ENCODE results near the gene PATZ1. TPM values are rescaled to one million over a fixed set of nuclear protein-coding genes. Genes with fewer than 3 reads are reported as not detected.
"Not testable (repeated sequence)": the region's sequence is repeated elsewhere in the genome, so short reads cannot be mapped to it uniquely, and the experiment has no call there.

Gene PATZ1
- total RNA-seq, 2 experiments from 2014 or later = 18.6 to 19.5 TPM

DNA sequence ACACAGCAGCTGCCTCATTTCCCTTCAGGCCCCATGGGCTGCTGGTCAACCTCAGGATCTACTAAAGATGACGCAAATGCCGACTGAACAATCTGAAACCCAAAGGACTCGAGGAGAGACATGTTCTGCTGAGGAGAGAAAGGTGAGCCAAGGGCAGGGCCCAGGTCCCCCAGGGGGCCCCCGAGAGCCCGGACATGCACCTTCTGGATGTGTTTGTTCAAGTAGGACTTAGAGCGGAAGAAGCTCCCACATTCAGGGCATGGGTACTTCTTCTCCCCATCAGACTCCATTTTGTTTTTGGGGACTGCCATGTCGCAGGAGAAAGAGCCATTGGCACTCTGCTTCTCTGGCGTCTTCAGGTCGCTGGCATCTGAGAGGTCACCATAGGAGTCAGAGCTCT, 19.3 kb downstream of the PATZ1 start:
- H3K9me3 Mint-ChIP-seq = no peaks in the 10 kb centered on the region
- peaks cover 18% of the 10 kb centered on the region for H3K4me1 Mint-ChIP-seq
- peaks cover 50% of the 10 kb centered on the region for H3K36me3 Mint-ChIP-seq (ENCODE audit: low read depth)
- ChIA-PET CTCF (interaction anchor here (5.6 kb wide), 1 partner anchor 13 kb away, joined by 26 read pairs; no protein-coding TSS in a partner anchor), POLR2A (interaction anchor here (1.4 to 2.0 kb wide), 2 partner anchors 18 to 36 kb away, joined by 3 to 4 read pairs; no protein-coding TSS in a partner anchor)
- no peak for DNase-seq
- no peak overlapping the region for H3K4me3 Mint-ChIP-seq
- no peak overlapping the region for H3K27ac Mint-ChIP-seq
- H3K27me3 Mint-ChIP-seq = no peaks in the 10 kb centered on the region

DNA sequence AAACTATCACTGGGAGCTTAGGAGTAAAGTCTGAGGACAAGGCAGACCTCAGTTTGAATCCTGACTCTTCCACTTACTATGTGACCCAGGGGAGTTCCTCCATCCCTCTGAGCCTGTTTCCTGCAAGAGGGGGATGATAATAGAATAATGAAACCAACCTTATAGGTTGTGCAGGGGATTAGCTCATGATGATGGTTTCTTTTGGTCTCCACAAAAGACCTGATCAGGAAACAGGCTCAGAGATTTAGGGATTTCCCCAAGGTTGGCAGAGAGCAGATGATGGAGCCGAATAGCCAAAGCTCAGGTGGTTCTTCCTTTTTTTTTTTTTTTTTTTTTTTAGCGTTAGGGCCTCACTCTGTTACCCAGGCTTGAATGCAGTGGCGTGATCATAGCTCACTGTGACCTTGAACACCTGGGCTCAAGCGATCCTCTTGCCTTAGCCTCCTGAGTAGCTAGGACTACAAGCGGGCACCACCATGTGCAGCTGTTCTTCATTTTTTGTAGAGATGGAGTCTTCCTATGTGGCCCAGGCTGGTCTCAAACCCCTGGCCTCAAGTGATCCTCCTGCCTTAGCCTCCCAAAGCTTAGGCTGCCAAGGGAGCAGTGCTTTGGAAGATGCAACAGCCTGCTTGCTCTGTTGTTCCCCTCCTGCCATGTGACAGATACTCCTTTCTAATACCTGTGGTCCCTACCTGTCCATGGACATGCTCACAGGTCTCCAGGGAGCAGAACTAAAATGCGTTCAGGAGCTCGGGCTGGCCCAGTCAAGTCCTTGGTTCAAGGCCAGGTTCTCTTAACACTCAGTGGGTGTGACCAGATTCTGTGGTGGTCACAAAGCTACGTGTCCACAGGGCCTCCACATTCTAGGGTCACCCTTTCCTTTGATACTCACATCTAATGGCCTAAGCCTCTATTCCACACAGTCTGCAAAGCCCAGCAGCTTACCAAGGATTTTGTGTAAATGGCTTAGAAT, 22.3 kb downstream of the PATZ1 start:
- Mint-ChIP-seq H3K36me3 (ENCODE audit: low read depth) (peaks cover 35% of the 10 kb centered on the region), H3K27ac (no peak overlapping the region), H3K4me1 (no peaks in the 10 kb centered on the region), H3K9me3 (no peaks in the 10 kb centered on the region), H3K4me3 (no peak overlapping the region), H3K27me3 (no peaks in the 10 kb centered on the region)
- no peak for DNase-seq
- ChIA-PET CTCF (interaction anchor here (0.7 to 5.6 kb wide), 4 partner anchors 10 to 1200 kb away, joined by 3 to 26 read pairs (median 4); no protein-coding TSS in a partner anchor), POLR2A (interaction anchor here (0.6 to 1.2 kb wide), 2 partner anchors 10 to 102 kb away, joined by 3 read pairs; no protein-coding TSS in a partner anchor)

DNA sequence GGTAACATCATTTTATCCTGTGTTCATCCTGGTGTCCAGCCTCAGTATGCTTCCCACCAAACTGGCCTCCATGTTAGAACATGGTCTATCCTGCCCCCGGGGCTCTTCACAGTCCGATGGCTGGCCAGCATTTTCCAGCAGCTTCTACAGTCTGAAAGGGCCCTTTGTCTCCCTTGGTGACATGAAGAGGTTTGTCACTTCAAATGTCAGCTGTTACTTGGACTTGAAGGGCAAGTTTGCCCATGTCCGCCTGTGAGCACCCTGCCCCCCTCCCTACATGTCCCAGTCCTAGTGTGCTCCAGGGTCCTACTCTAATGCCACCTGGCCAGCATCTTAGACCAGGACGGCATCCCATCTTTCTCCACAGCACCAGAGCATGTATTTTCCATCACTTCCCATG, 24.7 kb downstream of the PATZ1 start:
- no peaks in the 10 kb centered on the region for H3K4me1 Mint-ChIP-seq
- H3K9me3 Mint-ChIP-seq = no peaks in the 10 kb centered on the region

DNA sequence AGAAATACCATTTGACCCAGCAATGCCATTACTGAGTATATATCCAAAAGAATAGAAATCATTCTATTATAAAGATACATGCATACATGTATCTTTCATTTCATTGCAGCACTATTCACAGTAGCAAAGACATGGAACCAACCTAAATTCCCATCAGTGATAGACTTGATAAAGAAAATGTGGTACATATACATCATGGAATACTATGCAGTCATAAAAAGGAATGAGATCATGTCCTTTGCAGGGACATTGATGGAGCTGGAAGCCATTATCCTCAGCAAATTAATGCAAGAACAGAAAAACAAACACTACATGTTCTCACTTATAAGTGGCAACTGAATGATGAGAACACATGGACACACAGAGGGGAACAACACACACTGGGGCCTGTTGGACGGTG, 31.9 kb downstream of the PATZ1 start:
- not testable (repeated sequence) for DNase-seq; H3K27ac Mint-ChIP-seq; H3K36me3 Mint-ChIP-seq (ENCODE audit: low read depth); H3K27me3 Mint-ChIP-seq; H3K4me3 Mint-ChIP-seq; H3K4me1 Mint-ChIP-seq
- peaks cover 10% of the 10 kb centered on the region for H3K9me3 Mint-ChIP-seq
- ChIA-PET CTCF (interaction anchor here (0.7 to 3.9 kb wide), 16 partner anchors 8 to 219 kb away, joined by 3 to 26 read pairs (median 8); partner anchors contain the start of genes LIMK2, PIK3IP1 and SELENOM), POLR2A (interaction anchor here (1.6 to 4.8 kb wide), 3 partner anchors 14 to 23 kb away, joined by 4 to 49 read pairs (median 5); partner anchors contain the start of gene PIK3IP1)

More for the DNA sequence above, 24.7 kb downstream of the PATZ1 start:
- peaks cover 18% of the 10 kb centered on the region for H3K36me3 Mint-ChIP-seq (ENCODE audit: low read depth)
- H3K27ac Mint-ChIP-seq = no peak overlapping the region
- ChIA-PET CTCF (interaction anchor here (1.6 kb wide), 1 partner anchor 8 kb away, joined by 10 read pairs; no protein-coding TSS in a partner anchor), POLR2A (interaction anchor here (1.1 kb wide), 2 partner anchors 36 to 109 kb away, joined by 3 read pairs; partner anchors contain the start of gene LIMK2)
- H3K4me3 Mint-ChIP-seq = no peak overlapping the region
- H3K27me3 Mint-ChIP-seq = no peaks in the 10 kb centered on the region
- no peak for DNase-seq

DNA sequence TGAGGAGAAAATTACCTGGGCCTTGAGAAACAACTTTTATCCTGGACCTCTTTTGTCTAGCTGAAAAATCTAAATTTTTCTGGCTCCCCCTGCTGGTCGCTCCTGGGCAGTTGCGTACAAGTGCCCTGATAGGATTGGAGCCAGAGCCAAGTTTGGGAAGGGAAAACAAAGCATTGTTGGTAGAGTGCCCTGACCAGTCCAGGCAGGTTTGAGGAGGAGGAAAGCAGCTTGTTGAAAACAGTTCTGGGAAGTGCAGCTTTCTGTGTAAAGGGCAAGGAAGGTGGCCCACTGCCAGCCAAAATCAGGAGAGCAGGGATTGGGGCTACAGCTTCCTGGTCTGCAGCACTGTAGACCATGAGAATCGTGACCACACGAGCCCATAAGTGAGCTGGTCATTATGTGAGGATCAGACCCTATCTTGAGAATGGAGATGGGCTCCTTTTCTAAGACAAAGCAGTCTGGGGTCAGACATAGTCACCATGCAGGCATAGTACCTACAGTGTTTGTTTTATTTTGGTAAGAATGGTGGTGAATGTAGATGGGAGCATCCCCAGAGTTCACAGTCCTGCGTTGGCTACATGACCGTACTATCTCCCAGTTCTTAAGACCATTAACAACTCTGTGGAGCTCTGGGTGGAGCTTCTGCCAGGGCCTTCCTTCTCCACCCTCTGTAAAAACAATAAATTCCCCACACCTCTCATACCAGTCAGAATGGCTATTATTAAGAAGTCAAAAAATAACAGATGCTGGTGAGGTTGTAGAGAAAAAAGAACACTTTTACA, 32.6 kb downstream of the PATZ1 start:
- H3K27ac Mint-ChIP-seq = no peak overlapping the region
- H3K4me3 Mint-ChIP-seq = no peak overlapping the region
- ChIA-PET POLR2A (interaction anchor here (0.9 to 4.8 kb wide), 6 partner anchors 11 to 86 kb away, joined by 3 to 49 read pairs (median 4); partner anchors contain the start of genes DRG1 and PIK3IP1), CTCF (interaction anchor here (0.5 to 3.9 kb wide), 26 partner anchors 8 to 647 kb away, joined by 3 to 26 read pairs (median 5); partner anchors contain the start of genes LIMK2, PIK3IP1 and SELENOM)
- H3K36me3 Mint-ChIP-seq (ENCODE audit: low read depth) = peaks cover 5% of the 10 kb centered on the region
- H3K4me1 Mint-ChIP-seq = peaks cover 11% of the 10 kb centered on the region
- no peaks in the 10 kb centered on the region for H3K27me3 Mint-ChIP-seq
- peak; percentile 69 for DNase-seq
- H3K9me3 Mint-ChIP-seq = peaks cover 10% of the 10 kb centered on the region

DNA sequence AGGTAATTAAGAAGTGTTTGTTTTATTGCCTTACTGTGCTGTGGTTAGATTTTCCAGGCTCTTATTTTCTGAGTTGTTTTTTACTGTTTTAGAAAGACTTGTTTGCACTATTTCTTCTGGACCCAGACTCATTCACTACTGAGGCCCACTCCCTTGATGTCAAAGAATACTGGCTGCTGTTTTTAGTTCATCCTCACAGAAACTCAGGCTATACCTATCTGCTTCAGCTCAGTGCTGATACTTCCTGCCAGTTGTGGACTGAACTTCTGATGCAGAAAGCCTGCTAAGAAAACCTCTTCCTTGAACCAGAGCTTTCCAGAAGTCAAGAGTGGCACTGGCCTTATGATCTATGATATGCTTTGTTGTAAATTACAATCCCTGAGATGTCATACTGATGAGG, 38.0 kb downstream of the PATZ1 start:
- CTCF ChIA-PET = interaction anchor here (1.5 kb wide), 1 partner anchor 35 kb away, joined by 4 read pairs; no protein-coding TSS in a partner anchor

DNA sequence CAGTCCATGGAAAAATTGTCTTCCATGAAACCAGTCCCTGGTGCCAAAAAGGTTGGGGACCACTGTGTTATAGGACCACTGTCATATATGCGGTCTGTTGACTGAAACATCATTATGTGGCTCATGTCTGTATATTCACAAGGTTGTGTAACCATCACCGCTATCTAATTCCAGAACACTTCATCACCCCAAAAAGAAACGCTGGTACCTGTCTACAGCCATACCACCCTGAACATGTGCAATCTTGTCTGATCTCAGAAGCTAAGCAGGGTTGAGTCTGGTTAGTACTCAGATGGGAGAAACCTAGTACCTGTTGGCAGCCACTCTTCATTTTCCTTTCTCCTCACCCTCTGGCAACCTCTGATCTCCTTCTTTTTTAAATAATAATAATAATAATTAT, 41.0 kb downstream of the PATZ1 start:
- H3K9me3 Mint-ChIP-seq = no peaks in the 10 kb centered on the region
- no peaks in the 10 kb centered on the region for H3K27me3 Mint-ChIP-seq
- no peak overlapping the region for H3K4me3 Mint-ChIP-seq
- H3K27ac Mint-ChIP-seq = no peak overlapping the region
- no peaks in the 10 kb centered on the region for H3K36me3 Mint-ChIP-seq (ENCODE audit: low read depth)
- CTCF ChIA-PET = no interaction called here
- POLR2A ChIA-PET = interaction anchor here (1.4 kb wide), 1 partner anchor 15 kb away, joined by 3 read pairs; no protein-coding TSS in a partner anchor
- peaks cover 30% of the 10 kb centered on the region for H3K4me1 Mint-ChIP-seq
- DNase-seq = no peak

More for the DNA sequence above, 38.0 kb downstream of the PATZ1 start:
- POLR2A ChIA-PET = interaction anchor here (1.1 to 3.0 kb wide), 4 partner anchors 17 to 181 kb away, joined by 3 to 29 read pairs (median 6); partner anchors contain the start of genes LIMK2 and PIK3IP1
- no peaks in the 10 kb centered on the region for H3K27me3 Mint-ChIP-seq
- H3K4me1 Mint-ChIP-seq = peaks cover 29% of the 10 kb centered on the region
- H3K9me3 Mint-ChIP-seq = no peaks in the 10 kb centered on the region
- no peak for DNase-seq
- peak overlapping the region; percentile 65 for H3K27ac Mint-ChIP-seq
- H3K4me3 Mint-ChIP-seq = no peak overlapping the region
- no peaks in the 10 kb centered on the region for H3K36me3 Mint-ChIP-seq (ENCODE audit: low read depth)

DNA sequence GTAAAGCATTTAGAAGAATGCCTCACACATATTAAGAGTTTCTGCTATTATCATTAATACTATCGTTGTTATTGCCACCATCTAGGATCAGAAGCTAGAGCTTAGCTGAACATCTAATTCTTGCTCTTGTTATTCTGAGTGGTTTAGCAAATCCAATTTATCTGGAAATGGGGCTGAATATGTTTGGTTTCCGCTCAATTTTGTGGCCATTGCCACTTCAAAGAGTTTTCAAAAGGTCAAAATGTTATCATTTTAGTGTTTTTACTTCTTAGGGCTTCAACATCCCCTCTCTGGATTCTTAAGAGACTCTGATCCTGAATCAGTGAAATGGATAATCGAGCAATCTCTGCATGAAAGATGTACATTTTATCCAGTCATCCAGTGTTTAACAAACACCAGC, 43.6 kb downstream of the PATZ1 start:
- H3K27ac Mint-ChIP-seq = no peak overlapping the region
- ChIA-PET POLR2A (interaction anchor here (0.5 to 4.7 kb wide), 4 partner anchors 11 to 46 kb away, joined by 3 to 60 read pairs (median 4); partner anchors contain the start of gene PIK3IP1), CTCF (interaction anchor here (1.6 to 3.1 kb wide), 2 partner anchors 10 to 11 kb away, joined by 4 to 19 read pairs; partner anchors contain the start of gene PIK3IP1)
- peaks cover 15% of the 10 kb centered on the region for H3K4me1 Mint-ChIP-seq
- no peak overlapping the region for H3K4me3 Mint-ChIP-seq
- no peak for DNase-seq
- H3K9me3 Mint-ChIP-seq = no peaks in the 10 kb centered on the region
- no peaks in the 10 kb centered on the region for H3K27me3 Mint-ChIP-seq
- no peaks in the 10 kb centered on the region for H3K36me3 Mint-ChIP-seq (ENCODE audit: low read depth)

DNA sequence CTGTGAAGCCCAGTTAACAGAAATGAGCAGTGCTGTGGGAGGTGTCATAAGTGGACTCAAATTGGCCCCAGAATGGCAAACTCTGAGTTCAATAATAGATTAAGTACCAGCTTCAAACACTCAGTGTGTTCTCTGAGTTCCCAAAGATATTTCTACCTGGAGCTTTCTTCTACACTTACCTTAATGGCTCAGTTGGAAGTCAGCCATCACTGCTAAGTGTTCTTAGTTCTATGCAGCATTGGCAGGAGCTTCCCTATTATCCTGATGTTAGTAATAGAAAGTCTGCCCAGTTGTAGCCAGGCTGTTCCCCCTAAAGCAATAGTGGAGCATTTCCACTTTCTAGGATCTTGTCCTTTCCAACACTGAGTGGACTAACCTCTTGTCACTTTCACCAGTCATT, 44.1 kb downstream of the PATZ1 start:
- H3K27me3 Mint-ChIP-seq = no peaks in the 10 kb centered on the region
- H3K4me3 Mint-ChIP-seq = no peak overlapping the region
- POLR2A ChIA-PET = interaction anchor here (0.5 to 4.7 kb wide), 4 partner anchors 11 to 46 kb away, joined by 3 to 60 read pairs (median 4); partner anchors contain the start of gene PIK3IP1
- peaks cover 12% of the 10 kb centered on the region for H3K4me1 Mint-ChIP-seq
- no peaks in the 10 kb centered on the region for H3K36me3 Mint-ChIP-seq (ENCODE audit: low read depth)
- no peak overlapping the region for H3K27ac Mint-ChIP-seq
- CTCF ChIA-PET = interaction anchor here (1.6 to 3.1 kb wide), 2 partner anchors 9 to 12 kb away, joined by 4 to 19 read pairs; partner anchors contain the start of gene PIK3IP1
- H3K9me3 Mint-ChIP-seq = no peaks in the 10 kb centered on the region
- no peak for DNase-seq

DNA sequence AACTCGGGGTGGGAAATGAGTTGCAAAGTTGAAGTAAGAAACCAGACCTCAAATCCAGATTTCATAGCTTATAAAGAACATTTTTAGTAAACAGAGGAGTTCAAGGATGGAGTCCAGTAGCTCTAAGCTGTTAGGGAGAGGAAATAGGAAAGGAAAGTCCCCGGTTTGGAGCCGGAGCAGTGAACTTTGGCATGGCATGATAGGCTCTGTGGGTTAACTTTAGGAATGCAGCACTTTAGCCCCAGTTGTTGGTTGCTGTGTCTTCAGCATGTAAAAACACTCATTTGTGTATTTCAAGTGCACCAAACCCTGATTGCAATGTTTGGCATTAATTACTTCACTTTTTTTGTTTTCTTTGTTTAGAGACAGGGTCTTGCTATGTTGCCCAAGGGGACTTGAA, 45.2 kb downstream of the PATZ1 start:
- POLR2A ChIA-PET = interaction anchor here (0.7 to 4.7 kb wide), 4 partner anchors 10 to 87 kb away, joined by 3 to 60 read pairs (median 4); partner anchors contain the start of gene PIK3IP1
- Mint-ChIP-seq H3K4me1 (peaks cover 15% of the 10 kb centered on the region), H3K4me3 (no peak overlapping the region), H3K36me3 (ENCODE audit: low read depth) (no peaks in the 10 kb centered on the region), H3K9me3 (no peaks in the 10 kb centered on the region), H3K27ac (no peak overlapping the region), H3K27me3 (no peaks in the 10 kb centered on the region)
- CTCF ChIA-PET = interaction anchor here (1.2 to 3.1 kb wide), 4 partner anchors 10 to 193 kb away, joined by 4 to 19 read pairs (median 8); partner anchors contain the start of genes PIK3IP1 and SELENOM
- no peak for DNase-seq

DNA sequence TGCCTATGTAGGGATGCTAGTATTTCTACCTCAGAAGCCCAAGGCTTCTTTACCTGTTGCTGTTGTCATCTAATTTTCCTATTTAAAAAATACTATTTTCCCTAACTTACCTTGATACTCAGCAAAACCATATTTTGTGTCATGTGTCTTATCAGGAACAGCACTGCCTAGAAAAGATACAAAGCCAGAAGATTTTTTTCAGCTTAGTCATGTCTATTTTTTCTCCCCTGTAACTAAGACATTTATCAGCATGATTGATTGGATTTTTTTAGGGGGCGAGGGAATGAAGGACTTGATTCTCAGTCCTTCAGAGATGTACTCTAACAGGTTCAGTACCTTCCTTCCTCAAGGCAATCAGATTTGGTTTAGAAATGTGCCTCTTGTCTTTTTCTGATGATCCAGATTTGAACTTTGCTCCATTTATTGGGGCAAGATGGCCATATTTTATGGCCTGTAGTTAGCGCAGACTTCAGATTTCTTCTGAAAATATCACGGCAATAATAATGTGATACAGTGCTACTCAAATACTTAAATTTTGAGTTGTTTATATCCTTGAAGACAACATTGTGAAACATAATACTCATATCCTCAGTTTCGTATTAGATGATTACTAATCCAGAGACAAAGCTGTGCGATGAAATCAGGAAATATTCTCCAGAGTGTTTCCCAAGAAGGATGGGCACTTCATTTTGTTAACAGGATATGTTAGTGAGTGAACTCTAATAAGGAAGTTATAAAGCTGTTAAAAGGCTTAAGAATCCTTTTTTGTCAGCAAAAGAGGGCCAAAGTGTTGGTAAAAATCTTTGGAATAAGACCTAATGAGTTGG, 50.1 kb downstream of the PATZ1 start:
- no peaks in the 10 kb centered on the region for H3K9me3 Mint-ChIP-seq
- peaks cover 6% of the 10 kb centered on the region for H3K36me3 Mint-ChIP-seq (ENCODE audit: low read depth)
- no peak for DNase-seq
- H3K27ac Mint-ChIP-seq = peak overlapping the region; percentile 4
- H3K4me1 Mint-ChIP-seq = peaks cover 39% of the 10 kb centered on the region
- no peaks in the 10 kb centered on the region for H3K27me3 Mint-ChIP-seq
- ChIA-PET CTCF (interaction anchor here (0.7 to 4.8 kb wide), 4 partner anchors 15 to 27 kb away, joined by 3 to 21 read pairs (median 10); no protein-coding TSS in a partner anchor), POLR2A (interaction anchor here (0.7 to 2.5 kb wide), 9 partner anchors 10 to 328 kb away, joined by 3 to 8 read pairs (median 3); partner anchors contain the start of genes LIMK2, MORC2 and PATZ1)
- H3K4me3 Mint-ChIP-seq = no peak overlapping the region
